ENCODE measurements around the gene DNER. TPM values are rescaled to one million over a fixed set of nuclear protein-coding genes. Genes with fewer than 3 reads are reported as not detected.

DNER gene
- total RNA-seq, 8 experiments from 2014 or later = 0.52 to 102 (median 62.3) TPM

- Histone ChIP-seq H3K27ac (no peak overlapping the region), H3K4me3 (no peak overlapping the region), H3K4me1 (replicated peaks in 1 of 2) (no peaks in the 10 kb centered on the region)
- 15 to 92% (median 74%) methylated on average over 2 to 4 of the region's 4 CpGs; no CpG with 5 or more reads in 1 of the 10 experiments for WGBS, 10 experiments
- in situ Hi-C loops (cut with MboI; ENCODE audit: low pct_unique_long_range_greater_than_20kb in 2 of 9, low sequenced_read_pairs in 9 of 9, unreplicated experiment in 9 of 9) = no loop called here
- ATAC-seq (replicated peaks in 6 of 8) = peak in 2 of 8 experiments; percentile 70 to 88
These were observed 34.8 kb downstream of the DNER start for GRCh38 chr2:229679393-229680125.

- in situ Hi-C loops (cut with MboI; ENCODE audit: low pct_unique_long_range_greater_than_20kb in 2 of 9, low sequenced_read_pairs in 9 of 9, unreplicated experiment in 9 of 9) = no loop called here
- Histone ChIP-seq H3K4me1 (replicated peaks in 1 of 2) (no peaks in the 10 kb centered on the region), H3K27ac (no peak overlapping the region), H3K4me3 (no peak overlapping the region)
- no peak for ATAC-seq (replicated peaks in 6 of 8)
- WGBS, 10 experiments = 0 to 90% (median 27%) methylated on average over 2 to 3 of the region's 4 CpGs; no CpG with 5 or more reads in 5 of the 10 experiments
These were observed 38.8 kb downstream of the DNER start for GRCh38 chr2:229675569-229675968.

- in situ Hi-C loops (cut with MboI; ENCODE audit: low pct_unique_long_range_greater_than_20kb in 2 of 9, low sequenced_read_pairs in 9 of 9, unreplicated experiment in 9 of 9) = no loop called here
- Histone ChIP-seq H3K4me1 (replicated peaks in 1 of 2) (peaks cover 0 to 3% of the 10 kb centered on the region in 2 donors), H3K27ac (no peak overlapping the region), H3K4me3 (no peak overlapping the region)
- WGBS, 10 experiments = 50 to 93% (median 71%) methylated on average over 1 to 6 of the region's 6 CpGs; no CpG with 5 or more reads in 2 of the 10 experiments
- ATAC-seq (replicated peaks in 6 of 8) = no peak
These were observed 39.4 kb downstream of the DNER start for GRCh38 chr2:229674830-229675530.

- H3K4me3 ChIP-seq = no peak overlapping the region
- H3K4me1 ChIP-seq (replicated peaks in 1 of 2) = peaks cover 0 to 6% of the 10 kb centered on the region in 2 donors
- 20 to 80% (median 67%) methylated on average over 1 to 4 of the region's 5 CpGs; no CpG with 5 or more reads in 2 of the 10 experiments for WGBS, 10 experiments
- in situ Hi-C loops (cut with MboI; ENCODE audit: low pct_unique_long_range_greater_than_20kb in 2 of 9, low sequenced_read_pairs in 9 of 9, unreplicated experiment in 9 of 9) = no loop called here
- H3K27ac ChIP-seq = no peak overlapping the region
- ATAC-seq (replicated peaks in 6 of 8) = peak in 1 of 8 experiments; percentile 32
These were observed 40.7 kb downstream of the DNER start for GRCh38 chr2:229673676-229674075.

GRCh38 chr2:229672021-229672420 is 42.3 kb downstream of the DNER start:
- H3K27ac ChIP-seq = no peak overlapping the region
- no peak overlapping the region for H3K4me3 ChIP-seq
- 49 to 100% (median 79%) methylated on average over 1 to 8 of the region's 8 CpGs; no CpG with 5 or more reads in 1 of the 10 experiments for WGBS, 10 experiments
- in situ Hi-C loops (cut with MboI; ENCODE audit: low pct_unique_long_range_greater_than_20kb in 2 of 9, low sequenced_read_pairs in 9 of 9, unreplicated experiment in 9 of 9) = no loop called here
- peaks cover 0 to 6% of the 10 kb centered on the region in 2 donors for H3K4me1 ChIP-seq (replicated peaks in 1 of 2)
- no peak for ATAC-seq (replicated peaks in 6 of 8)

- WGBS, 10 experiments = 10 to 80% (median 71%) methylated on average over 1 to 2 of the region's 3 CpGs; no CpG with 5 or more reads in 2 of the 10 experiments
- Histone ChIP-seq H3K4me3 (no peak overlapping the region), H3K4me1 (replicated peaks in 1 of 2) (peaks cover 0 to 6% of the 10 kb centered on the region in 2 donors), H3K27ac (no peak overlapping the region)
- peak in 3 of 8 experiments; percentile 20 to 32 (median 21) for ATAC-seq (replicated peaks in 6 of 8)
- in situ Hi-C loops (cut with MboI; ENCODE audit: low pct_unique_long_range_greater_than_20kb in 2 of 9, low sequenced_read_pairs in 9 of 9, unreplicated experiment in 9 of 9) = no loop called here
These were observed 44.5 kb downstream of the DNER start for GRCh38 chr2:229669841-229670240.

GRCh38 chr2:229666811-229667210 is 47.5 kb downstream of the DNER start:
- 33 to 94% (median 82%) methylated on average over 1 to 3 of the region's 3 CpGs; no CpG with 5 or more reads in 4 of the 10 experiments for WGBS, 10 experiments

GRCh38 chr2:229665158-229665557 is 49.2 kb downstream of the DNER start:
- Histone ChIP-seq H3K4me3 (no peak overlapping the region), H3K27ac (no peak overlapping the region), H3K4me1 (replicated peaks in 1 of 2) (peaks cover 0 to 5% of the 10 kb centered on the region in 2 donors)
- ATAC-seq (replicated peaks in 6 of 8) = no peak
- in situ Hi-C loops (cut with MboI; ENCODE audit: low pct_unique_long_range_greater_than_20kb in 2 of 9, low sequenced_read_pairs in 9 of 9, unreplicated experiment in 9 of 9) = no loop called here
- WGBS, 10 experiments = 9 to 88% (median 50%) methylated on average over 1 of the region's 1 CpG; no CpG with 5 or more reads in 2 of the 10 experiments

More at GRCh38 chr2:229666811-229667210, 47.5 kb downstream of the DNER start:
- no peak for ATAC-seq (replicated peaks in 6 of 8)
- Histone ChIP-seq H3K27ac (no peak overlapping the region), H3K4me1 (replicated peaks in 1 of 2) (peaks cover 0 to 6% of the 10 kb centered on the region in 2 donors), H3K4me3 (no peak overlapping the region)
- in situ Hi-C loops (cut with MboI; ENCODE audit: low pct_unique_long_range_greater_than_20kb in 2 of 9, low sequenced_read_pairs in 9 of 9, unreplicated experiment in 9 of 9) = no loop called here

GRCh38 chr2:229661478-229661877 is 52.9 kb downstream of the DNER start:
- in situ Hi-C loops (cut with MboI; ENCODE audit: low pct_unique_long_range_greater_than_20kb in 2 of 9, low sequenced_read_pairs in 9 of 9, unreplicated experiment in 9 of 9) = no loop called here
- no peaks in the 10 kb centered on the region for H3K4me1 ChIP-seq (replicated peaks in 1 of 2)
- no peak overlapping the region for H3K27ac ChIP-seq
- 45 to 100% (median 87%) methylated on average over 1 to 3 of the region's 3 CpGs for WGBS, 10 experiments
- ATAC-seq (replicated peaks in 6 of 8) = no peak
- no peak overlapping the region for H3K4me3 ChIP-seq

- in situ Hi-C loops (cut with MboI; ENCODE audit: low pct_unique_long_range_greater_than_20kb in 2 of 9, low sequenced_read_pairs in 9 of 9, unreplicated experiment in 9 of 9) = no loop called here
- Histone ChIP-seq H3K4me1 (replicated peaks in 1 of 2) (no peaks in the 10 kb centered on the region), H3K4me3 (no peak overlapping the region), H3K27ac (no peak overlapping the region)
- ATAC-seq (replicated peaks in 6 of 8) = peak in 2 of 8 experiments; percentile 20 to 28
These were observed 53.4 kb downstream of the DNER start for GRCh38 chr2:229660951-229661350.

GRCh38 chr2:229660391-229660790 is 54.0 kb downstream of the DNER start:
- Histone ChIP-seq H3K4me3 (no peak overlapping the region), H3K27ac (no peak overlapping the region), H3K4me1 (replicated peaks in 1 of 2) (no peaks in the 10 kb centered on the region)
- no peak for ATAC-seq (replicated peaks in 6 of 8)
- in situ Hi-C loops (cut with MboI; ENCODE audit: low pct_unique_long_range_greater_than_20kb in 2 of 9, low sequenced_read_pairs in 9 of 9, unreplicated experiment in 9 of 9) = no loop called here

GRCh38 chr2:229658004-229658403 is 56.4 kb downstream of the DNER start:
- ATAC-seq (replicated peaks in 6 of 8) = peak in 3 of 8 experiments; percentile 29 to 63 (median 59)
- in situ Hi-C loops (cut with MboI; ENCODE audit: low pct_unique_long_range_greater_than_20kb in 2 of 9, low sequenced_read_pairs in 9 of 9, unreplicated experiment in 9 of 9) = no loop called here
- Histone ChIP-seq H3K4me1 (replicated peaks in 1 of 2) (peaks cover 0 to 6% of the 10 kb centered on the region in 2 donors), H3K27ac (no peak overlapping the region), H3K4me3 (no peak overlapping the region)
- 43 to 94% (median 72%) methylated on average over 1 to 4 of the region's 4 CpGs; no CpG with 5 or more reads in 1 of the 10 experiments for WGBS, 10 experiments

GRCh38 chr2:229654437-229654836 is 59.9 kb downstream of the DNER start:
- in situ Hi-C loops (cut with MboI; ENCODE audit: low pct_unique_long_range_greater_than_20kb in 2 of 9, low sequenced_read_pairs in 9 of 9, unreplicated experiment in 9 of 9) = no loop called here
- no peak overlapping the region for H3K4me3 ChIP-seq
- H3K27ac ChIP-seq = no peak overlapping the region
- peaks cover 12 to 13% of the 10 kb centered on the region in 2 donors for H3K4me1 ChIP-seq (replicated peaks in 1 of 2)
- 57 to 100% (median 94%) methylated on average over 2 to 3 of the region's 3 CpGs; no CpG with 5 or more reads in 3 of the 10 experiments for WGBS, 10 experiments
- ATAC-seq (replicated peaks in 6 of 8) = no peak

Measured in motor neuron (in vitro differentiated cells).